GM12878 (cell line): ENCODE data around the gene MIXL1. TPM values are rescaled to one million over a fixed set of nuclear protein-coding genes. Genes with fewer than 3 reads are reported as not detected.

Experiments
- ATAC-seq: fragments of 200-7000 bp; cut with Tn5 transposase; 3 replicates; pipeline ENCODE4 v1.9.1; 2020; ENCODE audit warnings: mild to moderate bottlenecking, moderate library complexity
- BruUV-seq: library from RNA; stranded (reverse); fragments of 400-500 nt; replicated peaks from 2 replicates; lab custom pipeline; 2021; lab: Mats Ljungman, UMichigan
- CTCF ChIA-PET: fragments of 300-600 bp; sonication (Branson Sonifier 250); formaldehyde crosslinking; extraction: SDS; loops from one replicate; lab custom pipeline; 2021; ENCODE audit warnings: inconsistent platforms; lab: Yijun Ruan, JAX
- POLR2A ChIA-PET: fragments of 350-600 bp; formaldehyde crosslinking; extraction: SDS; loops from one replicate; lab custom pipeline; 2021; ENCODE audit warnings: inconsistent platforms; lab: Charles Lee
- RAD21 ChIA-PET: fragments of 300-600 bp; sonication (Branson Sonifier 250); formaldehyde crosslinking; loops from one replicate; lab custom pipeline; 2023; ENCODE audit warnings: antibody characterized with exemption; ENCODE audit not compliant: unreplicated experiment; lab: Charles Lee
- SMC1A ChIA-PET: fragments of 300-600 bp; sonication (Branson Sonifier 250); formaldehyde crosslinking; loops from one replicate; lab custom pipeline; 2023; ENCODE audit not compliant: unreplicated experiment, uncharacterized antibody; lab: Charles Lee
- DNase-seq: peaks from one replicate; pipeline ENCODE4 v3.0.0-alpha.2; 2011; ENCODE audit warnings: low read depth, low spot score
- FAIRE-seq: peaks from 3 replicates; lab custom pipeline; 2011; peaks lifted over from hg19 to GRCh38; lab: Jason Lieb, UNC
- H2AFZ ChIP-seq: 2 replicates; pipeline ENCODE4 v1.6.0; 2011; ENCODE audit warnings: low read depth, low read length, control low read depth; ENCODE audit not compliant: control insufficient read depth
- H3K27ac ChIP-seq: 2 replicates; pipeline ENCODE4 v1.5.1; 2011; ENCODE audit warnings: control low read depth; ENCODE audit not compliant: control insufficient read depth, insufficient read depth
- H3K27me3 ChIP-seq, 2 experiments: replicated peaks in 1 of 2; 2 replicates each; pipeline versions ENCODE4 v1.6.0 to v1.6.1; 2011; ENCODE audit warnings: low read length in 1 of 2; ENCODE audit not compliant: control insufficient read depth in 2 of 2, insufficient read depth in 2 of 2
- H3K36me3 ChIP-seq, 2 experiments: 2 replicates each; pipeline ENCODE4 v1.5.1; 2011; ENCODE audit warnings: low read length in 1 of 2; ENCODE audit not compliant: control insufficient read depth in 2 of 2, insufficient read depth in 2 of 2
- H3K4me1 ChIP-seq: 2 replicates; pipeline ENCODE4 v1.6.1; 2011; ENCODE audit warnings: mild to moderate bottlenecking, low read length, moderate library complexity, mixed read lengths; ENCODE audit not compliant: control insufficient read depth, insufficient read depth
- H3K4me2 ChIP-seq: 2 replicates; pipeline ENCODE4 v1.6.0; 2011; ENCODE audit warnings: control low read depth; ENCODE audit not compliant: control insufficient read depth, insufficient read depth
- H3K4me3 ChIP-seq: fragments of 200-600 bp; sonication (generic); 2 replicates; pipeline ENCODE4 v1.5.1; 2016
- H3K79me2 ChIP-seq: 2 replicates; pipeline ENCODE4 v1.6.0; 2011; ENCODE audit warnings: low read length; ENCODE audit not compliant: control insufficient read depth, insufficient read depth
- H3K9ac ChIP-seq: 2 replicates; pipeline ENCODE4 v1.8.0; 2011; ENCODE audit warnings: low read length, control low read depth, mixed read lengths; ENCODE audit not compliant: control insufficient read depth, insufficient read depth
- H3K9me3 ChIP-seq: replicated peaks from 3 replicates; pipeline ENCODE4 v1.5.1; 2011; ENCODE audit warnings: mild to moderate bottlenecking, low read length; ENCODE audit not compliant: control insufficient read depth, insufficient read depth
- H4K20me1 ChIP-seq: 2 replicates; pipeline ENCODE4 v1.6.0; 2011; ENCODE audit not compliant: control insufficient read depth, insufficient read depth
- FOXK2 ChIP-seq: fragments of 450-650 bp; IDR thresholded peaks from 2 replicates; pipeline ENCODE4 v1.6.1; 2017; ENCODE audit warnings: mild to moderate bottlenecking, moderate library complexity
- FOXM1 ChIP-seq: IDR thresholded peaks from 2 replicates; pipeline ENCODE4 v1.6.1; 2012; ENCODE audit warnings: low read depth, mild to moderate bottlenecking, inconsistent platforms, low read length, moderate library complexity
- HDGF ChIP-seq: fragments of 450-650 bp; IDR thresholded peaks from 2 replicates; pipeline ENCODE4 v1.6.1; 2016; ENCODE audit warnings: antibody characterized with exemption
- MEF2A ChIP-seq: IDR thresholded peaks from 2 replicates; pipeline ENCODE4 v1.6.1; 2011; ENCODE audit warnings: low read depth, mild to moderate bottlenecking, low read length, moderate library complexity; ENCODE audit not compliant: insufficient read depth
- NFYB ChIP-seq: IDR thresholded peaks from 2 replicates; pipeline ENCODE4 v1.6.1; 2011; ENCODE audit warnings: low read depth, mild to moderate bottlenecking, low read length, improper control_type of control experiment, moderate library complexity; ENCODE audit not compliant: insufficient read depth
- POU2F2 ChIP-seq: IDR thresholded peaks from 3 replicates; pipeline ENCODE4 v1.6.1; 2011; ENCODE audit warnings: low read depth, mild to moderate bottlenecking, low read length, borderline replicate concordance
- WGBS: methylation state at CpG from one replicate; pipeline ENCODE4 v1.1.6; 2016; ENCODE audit warnings: low lambda C conversion rate; ENCODE audit not compliant: insufficient replicate concordance, insufficient coverage; ENCODE audit errors: missing lambda C conversion rate; 5-methylcytosine and 5-hydroxymethylcytosine counted together
- in situ Hi-C: fragments of 300-500 bp; cut with MboI; formaldehyde crosslinking; loops from 9 replicates; pipeline ENCODE4 v1.14.3; 2018; ENCODE audit warnings: mixed read lengths
- intact Hi-C: fragments of 100-400 bp; cut with micrococcal nuclease; formaldehyde crosslinking; loops from one replicate; pipeline ENCODE4 v1.14.2; 2022; ENCODE audit not compliant: unreplicated experiment
- polyA plus RNA-seq, 11 experiments: library from polyadenylated mRNA; depleted of rRNA in 4 of 11; unstranded in 6 of 11; stranded (reverse) in 5 of 11; fragments of >200 nt; fragmentation: Nextera tagmentation in 4 of 11; fragmentation: Illumina TruSeq in 1 of 11; extraction: Ambion mirVana in 4 of 11; extraction: Trizol in 1 of 11; gene quantifications; 1 replicate in 1 of 11; 2 replicates in 10 of 11; pipeline versions ENCODE4 v1.2.1 to v1.2.3, GENCODE V29; 2011 to 2016; ENCODE audit warnings: inconsistent platforms in 2 of 11, missing spikeins in 2 of 11, low read depth in 1 of 11
- total RNA-seq, 4 experiments: library from RNA; depleted of rRNA in 3 of 4; stranded (reverse); fragments of >200 nt in 3 of 4; fragmentation: Illumina TruSeq in 1 of 4; extraction: Trizol in 1 of 4; gene quantifications; 2 replicates each; pipeline versions ENCODE4 v1.2.1 to v1.2.3, GENCODE V29; 2013 to 2021

MIXL1 gene
- total and polyA plus RNA-seq, 10 of the 15 experiments (the other 5 are each of a cell fraction or from before 2014, with no cell fraction given), result 0.11 to 0.25 (median 0.20) TPM; not detected in 2

DNA sequence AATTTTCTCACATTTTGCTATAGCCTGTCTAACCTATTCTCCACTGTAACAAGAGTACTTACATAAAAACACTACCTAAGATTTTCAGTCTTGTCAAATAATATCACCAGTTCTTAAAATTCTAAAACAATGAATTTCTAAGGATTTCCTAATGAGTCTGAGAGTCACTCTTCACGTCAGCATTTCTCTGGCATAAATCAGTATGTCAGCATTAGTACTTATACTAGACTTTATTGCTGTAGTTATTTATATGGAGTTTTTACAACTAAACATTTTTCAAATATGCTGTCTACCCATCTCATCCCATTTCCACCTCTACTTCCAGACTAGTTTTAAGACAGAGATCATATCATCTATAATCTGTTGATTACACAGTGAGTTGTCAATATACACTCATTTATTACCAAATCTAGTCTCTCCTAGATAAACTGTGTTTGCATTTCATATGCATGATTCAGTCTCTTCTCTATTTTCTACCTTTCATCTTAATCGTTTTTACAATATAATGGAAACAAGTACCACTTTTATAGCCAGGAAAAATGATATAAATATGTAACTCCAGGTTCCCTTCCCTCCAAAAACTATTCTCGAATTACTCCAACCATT, 52.7 kb downstream of the MIXL1 start:
- no peak overlapping the region for H3K27ac ChIP-seq
- no peaks in the 10 kb centered on the region for H3K9me3 ChIP-seq
- no TSS peak for BruUV-seq
- H3K4me1 ChIP-seq, result no peaks in the 10 kb centered on the region
- H3K36me3 ChIP-seq, result no peaks in the 10 kb centered on the region; a peak in 1 of 4 replicates
- 94% methylated on average over 3 of the region's 3 CpGs for WGBS
- ATAC-seq (no peak), FAIRE-seq (no peak), DNase-seq (no peak)
- no peak overlapping the region for H3K4me2 ChIP-seq
- CTCF ChIA-PET, result interaction anchor here (1.3 kb wide), 1 partner anchor 57 kb away, joined by 4 read pairs; no protein-coding TSS in a partner anchor
- no peaks in the 10 kb centered on the region for H4K20me1 ChIP-seq
- H2AFZ ChIP-seq, result no peak overlapping the region
- RAD21 ChIA-PET, result no interaction called here
- H3K27me3 ChIP-seq, result no peaks in the 10 kb centered on the region
- H3K4me3 ChIP-seq, result no peak overlapping the region
- H3K9ac ChIP-seq, result no peak overlapping the region
- SMC1A ChIA-PET, result no interaction called here
- intact Hi-C loops, result no loop called here
- POLR2A ChIA-PET, result interaction anchor here (0.6 kb wide), 1 partner anchor 86 kb away, joined by 3 read pairs; no protein-coding TSS in a partner anchor
- H3K79me2 ChIP-seq, result no peaks in the 10 kb centered on the region
- no peak for TF ChIP-seq NFYB
- no peak for TF ChIP-seq FOXK2
- TF ChIP-seq MEF2A, result no peak
- TF ChIP-seq HDGF, result no peak
- no peak for TF ChIP-seq FOXM1
- TF ChIP-seq POU2F2, result no peak
- in situ Hi-C loops, result no loop called here

Other genes with a start within 250 kb of the MIXL1 start
- 14.3 and 17.2 TPM in 2 replicates for gene SDE2, start 224.3 kb upstream of the MIXL1 start, total RNA-seq (2014; rRNA removed)
- gene SDE2, start 224.3 kb upstream of the MIXL1 start, total RNA-seq (2014; rRNA removed; fragmentation: Illumina TruSeq; extraction: Trizol), result 15.4 and 16.0 TPM in 2 replicates
- gene SDE2, start 224.3 kb upstream of the MIXL1 start, total RNA-seq (2021), result 12.7 and 13.0 TPM in 2 replicates
- gene SDE2, start 224.3 kb upstream of the MIXL1 start, polyA plus RNA-seq (2011; rRNA removed), result 19.4 and 26.6 TPM in 2 replicates
- gene SDE2, start 224.3 kb upstream of the MIXL1 start, polyA plus RNA-seq (2014; fragmentation: Illumina TruSeq; extraction: Trizol), result 12.2 and 16.2 TPM in 2 replicates
- gene SDE2, start 224.3 kb upstream of the MIXL1 start, polyA plus RNA-seq (2014; fragmentation: Nextera tagmentation; extraction: Ambion mirVana), result 1 to 10 TPM; 2.7 to 4.3 TPM
- 9.6 and 11.5 TPM in 2 replicates for gene SDE2, start 224.3 kb upstream of the MIXL1 start, polyA plus RNA-seq (2014; rRNA removed)
- 10 to 100 TPM; 11.7 to 14.1 TPM for gene SDE2, start 224.3 kb upstream of the MIXL1 start, polyA plus RNA-seq (2016; fragmentation: Nextera tagmentation; extraction: Ambion mirVana)
- 215 and 235 TPM in 2 replicates for gene H3-3A, start 160.9 kb upstream of the MIXL1 start, total RNA-seq (2014; rRNA removed)
- gene H3-3A, start 160.9 kb upstream of the MIXL1 start, total RNA-seq (2014; rRNA removed; fragmentation: Illumina TruSeq; extraction: Trizol), result 204 and 215 TPM in 2 replicates
- 335 and 346 TPM in 2 replicates for gene H3-3A, start 160.9 kb upstream of the MIXL1 start, total RNA-seq (2021)
- gene H3-3A, start 160.9 kb upstream of the MIXL1 start, polyA plus RNA-seq (2011; rRNA removed), result 441 and 486 TPM in 2 replicates
- gene H3-3A, start 160.9 kb upstream of the MIXL1 start, polyA plus RNA-seq (2014; fragmentation: Illumina TruSeq; extraction: Trizol), result 379 and 386 TPM in 2 replicates
- 100 to 1,000 TPM; 254 to 435 TPM for gene H3-3A, start 160.9 kb upstream of the MIXL1 start, polyA plus RNA-seq (2014; fragmentation: Nextera tagmentation; extraction: Ambion mirVana)
- 366 and 425 TPM in 2 replicates for gene H3-3A, start 160.9 kb upstream of the MIXL1 start, polyA plus RNA-seq (2014; rRNA removed)
- gene H3-3A, start 160.9 kb upstream of the MIXL1 start, polyA plus RNA-seq (2016; fragmentation: Nextera tagmentation; extraction: Ambion mirVana), result 100 to 1,000 TPM; 401 to 421 TPM
- gene ACBD3, start 36.9 kb upstream of the MIXL1 start, total RNA-seq (2014; rRNA removed), result 21.2 and 24.9 TPM in 2 replicates
- gene ACBD3, start 36.9 kb upstream of the MIXL1 start, total RNA-seq (2014; rRNA removed; fragmentation: Illumina TruSeq; extraction: Trizol), result 25.4 and 25.9 TPM in 2 replicates
- 20.5 and 22.3 TPM in 2 replicates for gene ACBD3, start 36.9 kb upstream of the MIXL1 start, total RNA-seq (2021)
- gene ACBD3, start 36.9 kb upstream of the MIXL1 start, polyA plus RNA-seq (2011; rRNA removed), result 25.6 and 35.8 TPM in 2 replicates
- gene ACBD3, start 36.9 kb upstream of the MIXL1 start, polyA plus RNA-seq (2014; fragmentation: Illumina TruSeq; extraction: Trizol), result 27.9 and 29.9 TPM in 2 replicates
- gene ACBD3, start 36.9 kb upstream of the MIXL1 start, polyA plus RNA-seq (2014; fragmentation: Nextera tagmentation; extraction: Ambion mirVana), result 1 to 10 TPM; 7.5 to 8.9 TPM
- gene ACBD3, start 36.9 kb upstream of the MIXL1 start, polyA plus RNA-seq (2014; rRNA removed), result 16.3 and 17.0 TPM in 2 replicates
- 10 to 100 TPM; 17.4 to 19.5 TPM for gene ACBD3, start 36.9 kb upstream of the MIXL1 start, polyA plus RNA-seq (2016; fragmentation: Nextera tagmentation; extraction: Ambion mirVana)
- 7.6 and 9.2 TPM in 2 replicates for gene LIN9, start 85.5 kb downstream of the MIXL1 start, total RNA-seq (2014; rRNA removed)
- 10.9 and 11.0 TPM in 2 replicates for gene LIN9, start 85.5 kb downstream of the MIXL1 start, total RNA-seq (2014; rRNA removed; fragmentation: Illumina TruSeq; extraction: Trizol)
- gene LIN9, start 85.5 kb downstream of the MIXL1 start, total RNA-seq (2021), result 7.0 and 7.7 TPM in 2 replicates
- gene LIN9, start 85.5 kb downstream of the MIXL1 start, polyA plus RNA-seq (2011; rRNA removed), result 9.0 and 14.4 TPM in 2 replicates
- 9.3 and 14.0 TPM in 2 replicates for gene LIN9, start 85.5 kb downstream of the MIXL1 start, polyA plus RNA-seq (2014; fragmentation: Illumina TruSeq; extraction: Trizol)
- gene LIN9, start 85.5 kb downstream of the MIXL1 start, polyA plus RNA-seq (2014; fragmentation: Nextera tagmentation; extraction: Ambion mirVana), result 1 to 10 TPM; 5.9 to 6.5 TPM
- gene LIN9, start 85.5 kb downstream of the MIXL1 start, polyA plus RNA-seq (2014; rRNA removed), result 4.7 and 7.2 TPM in 2 replicates
- 10 to 100 TPM; 12.8 to 13.5 TPM for gene LIN9, start 85.5 kb downstream of the MIXL1 start, polyA plus RNA-seq (2016; fragmentation: Nextera tagmentation; extraction: Ambion mirVana)
- 283 and 287 TPM in 2 replicates for gene PARP1, start 184.4 kb downstream of the MIXL1 start, total RNA-seq (2014; rRNA removed)
- gene PARP1, start 184.4 kb downstream of the MIXL1 start, total RNA-seq (2014; rRNA removed; fragmentation: Illumina TruSeq; extraction: Trizol), result 171 and 183 TPM in 2 replicates
- 268 and 270 TPM in 2 replicates for gene PARP1, start 184.4 kb downstream of the MIXL1 start, total RNA-seq (2021)
- 116 and 202 TPM in 2 replicates for gene PARP1, start 184.4 kb downstream of the MIXL1 start, polyA plus RNA-seq (2011; rRNA removed)
- gene PARP1, start 184.4 kb downstream of the MIXL1 start, polyA plus RNA-seq (2014; fragmentation: Illumina TruSeq; extraction: Trizol), result 253 and 260 TPM in 2 replicates
- 100 to 1,000 TPM; 113 to 170 TPM for gene PARP1, start 184.4 kb downstream of the MIXL1 start, polyA plus RNA-seq (2014; fragmentation: Nextera tagmentation; extraction: Ambion mirVana)
- 281 and 350 TPM in 2 replicates for gene PARP1, start 184.4 kb downstream of the MIXL1 start, polyA plus RNA-seq (2014; rRNA removed)
- gene PARP1, start 184.4 kb downstream of the MIXL1 start, polyA plus RNA-seq (2016; fragmentation: Nextera tagmentation; extraction: Ambion mirVana), result 100 to 1,000 TPM; 271 to 274 TPM